HCT116 (cell line): ENCODE results near the gene SLC25A18. TPM values are rescaled to one million over a fixed set of nuclear protein-coding genes. Genes with fewer than 3 reads are reported as not detected.

Experiments used
- total RNA-seq: library from RNA; stranded (reverse); gene quantifications from one replicate; pipeline ENCODE4 v1.2.1, GENCODE V29; 2021; ENCODE audit not compliant: unreplicated experiment

The SLC25A18 gene
- total RNA-seq, 1 experiment from 2014 or later, result not detected

Other genes with a start within 250 kb of the SLC25A18 start
- gene CECR2, start 194.0 kb upstream of the SLC25A18 start, total RNA-seq, result 6.0 TPM
- gene ATP6V1E1, start 65.3 kb downstream of the SLC25A18 start, total RNA-seq, result 107 TPM
- 38.6 TPM for gene BCL2L13, start 75.3 kb downstream of the SLC25A18 start, total RNA-seq
- 58.2 TPM for gene BID, start 211.0 kb downstream of the SLC25A18 start, total RNA-seq